CMK (cell line): ENCODE measurements around the gene GULP1.

Source experiments
- DNase-seq: peaks from one replicate; pipeline ENCODE4 v3.0.0-alpha.2; 2010; ENCODE audit warnings: low read depth

Gene GULP1

GRCh38 chr2:188367164-188367563 is 75.5 kb downstream of the GULP1 start:
- no peak for DNase-seq

- DNase-seq = no peak
Measured at GRCh38 chr2:188369365-188369764, 77.7 kb downstream of the GULP1 start.

- DNase-seq = no peak
Measured at GRCh38 chr2:188378371-188378950, 86.8 kb downstream of the GULP1 start.

GRCh38 chr2:188379748-188380147 is 88.1 kb downstream of the GULP1 start:
- no peak for DNase-seq

GRCh38 chr2:188380280-188380679 is 88.6 kb downstream of the GULP1 start:
- DNase-seq = no peak

GRCh38 chr2:188381614-188382013 is 89.9 kb downstream of the GULP1 start:
- no peak for DNase-seq

GRCh38 chr2:188382107-188382506 is 90.4 kb downstream of the GULP1 start:
- no peak for DNase-seq

GRCh38 chr2:188383158-188383557 is 91.5 kb downstream of the GULP1 start:
- DNase-seq = no peak

GRCh38 chr2:188385857-188386256 is 94.2 kb downstream of the GULP1 start:
- DNase-seq = no peak

- DNase-seq = no peak
Measured at GRCh38 chr2:188388831-188389230, 97.2 kb downstream of the GULP1 start.

GRCh38 chr2:188391354-188391753 is 99.7 kb downstream of the GULP1 start:
- no peak for DNase-seq

GRCh38 chr2:188394931-188395472 is 103.3 kb downstream of the GULP1 start:
- DNase-seq = no peak

GRCh38 chr2:188395903-188396689 is 104.4 kb downstream of the GULP1 start:
- DNase-seq = no peak

- no peak for DNase-seq
Measured at GRCh38 chr2:188399159-188399558, 107.5 kb downstream of the GULP1 start.

GRCh38 chr2:188403676-188404075 is 112.0 kb downstream of the GULP1 start:
- no peak for DNase-seq

GRCh38 chr2:188404341-188405004 is 112.8 kb downstream of the GULP1 start:
- no peak for DNase-seq

GRCh38 chr2:188406414-188406813 is 114.7 kb downstream of the GULP1 start:
- DNase-seq = no peak

GRCh38 chr2:188410504-188411235 is 119.0 kb downstream of the GULP1 start:
- no peak for DNase-seq

- DNase-seq = no peak
Measured at GRCh38 chr2:188412190-188412589, 120.5 kb downstream of the GULP1 start.

- DNase-seq = no peak
Measured at GRCh38 chr2:188414411-188414810, 122.7 kb downstream of the GULP1 start.

- DNase-seq = no peak
Measured at GRCh38 chr2:188414869-188415753, 123.4 kb downstream of the GULP1 start.
